Right forelimb (tissue), 1 donor: ENCODE data around the gene C6orf136.
"Not testable (repeated sequence)": the region's sequence is repeated elsewhere in the genome, so short reads cannot be mapped to it uniquely, and the experiment has no call there.

Experiments used
- DNase-seq: peaks from one replicate; pipeline ENCODE4 v3.0.0-alpha.2; 2018

C6orf136 gene

DNA sequence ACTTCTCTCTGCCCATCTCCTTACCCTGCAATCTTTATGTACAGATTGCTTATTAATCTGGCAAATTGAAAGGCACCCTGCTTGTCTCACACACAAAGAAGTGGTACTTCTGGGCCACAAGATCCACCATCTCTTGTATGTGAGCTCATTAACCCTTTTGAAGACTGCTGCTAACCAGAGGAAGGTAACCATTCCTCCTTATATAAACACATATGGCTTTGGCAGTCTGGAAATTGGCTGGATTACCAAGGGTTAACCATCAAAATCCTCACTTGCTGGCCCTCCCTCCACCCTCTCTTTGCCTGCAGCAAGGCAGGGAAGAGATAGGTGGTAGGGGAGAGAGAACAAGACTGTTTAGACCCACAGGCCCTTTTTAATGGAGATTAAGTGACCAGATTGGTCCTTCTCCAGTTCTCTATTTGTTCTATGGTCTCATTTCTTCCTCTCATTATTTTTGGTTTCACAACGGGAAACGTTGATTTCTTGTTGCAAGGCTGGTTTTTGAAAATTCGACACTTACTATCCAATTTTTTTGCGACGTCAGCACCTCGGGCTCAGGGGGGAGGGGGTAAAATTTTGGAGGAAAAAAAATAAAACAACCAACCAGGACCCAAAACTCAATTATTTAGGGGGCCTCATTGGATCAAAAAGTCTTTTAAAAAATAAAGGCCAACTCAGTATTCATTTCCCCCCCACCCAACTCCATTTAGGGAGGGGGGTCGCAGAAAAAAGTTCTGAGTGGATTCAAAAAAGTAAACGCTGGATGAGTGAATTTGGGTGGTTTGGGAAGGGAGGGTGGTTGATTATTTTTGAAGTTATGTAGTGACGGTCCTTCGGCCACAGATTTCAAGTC is 30.7 kb upstream of the C6orf136 start:
- peak; percentile 63 for DNase-seq

DNA sequence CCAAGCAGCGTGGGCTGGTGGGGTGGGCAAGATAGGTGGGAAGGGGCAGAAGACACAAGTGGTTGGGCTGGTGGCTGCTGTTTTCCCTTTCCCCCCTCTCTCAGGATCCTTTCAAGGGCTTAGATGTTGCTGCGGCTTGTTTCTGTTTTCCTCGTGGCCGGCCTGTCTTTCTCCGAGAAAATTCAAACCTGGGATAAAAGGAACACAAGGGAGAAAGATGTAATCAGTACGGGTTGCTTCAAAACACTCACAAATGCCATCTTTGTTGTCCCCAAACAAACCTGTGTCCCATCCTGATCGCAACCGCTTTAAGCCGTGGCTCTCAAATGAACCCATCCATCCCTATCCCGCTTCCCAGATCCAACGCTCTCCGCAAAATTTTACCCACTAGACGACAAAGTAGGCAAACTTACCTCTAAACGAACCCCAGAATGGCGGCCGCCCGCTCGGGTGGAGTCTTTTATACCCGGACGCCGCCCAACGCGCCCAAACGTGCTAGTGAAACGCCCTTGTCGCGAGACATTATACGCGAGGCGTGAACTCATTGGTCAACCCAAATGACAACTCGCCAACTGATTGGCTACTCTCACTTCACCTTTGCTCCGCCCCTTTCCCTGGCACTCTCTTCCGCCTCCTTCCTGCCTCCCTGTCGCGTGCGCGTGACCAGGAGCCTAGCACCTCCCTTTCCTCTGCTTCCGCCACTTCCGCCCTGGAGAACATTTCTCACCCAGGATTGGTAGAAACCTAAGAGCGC is 29.9 kb upstream of the C6orf136 start, which contains the start of gene PPP1R10:
Gene PPP1R10 (minus strand): TSS at position 433 of the 754 bp plus-strand sequence. CDS start 7,299 bp downstream, outside the sequence.
- DNase-seq = peak; percentile 99

DNA sequence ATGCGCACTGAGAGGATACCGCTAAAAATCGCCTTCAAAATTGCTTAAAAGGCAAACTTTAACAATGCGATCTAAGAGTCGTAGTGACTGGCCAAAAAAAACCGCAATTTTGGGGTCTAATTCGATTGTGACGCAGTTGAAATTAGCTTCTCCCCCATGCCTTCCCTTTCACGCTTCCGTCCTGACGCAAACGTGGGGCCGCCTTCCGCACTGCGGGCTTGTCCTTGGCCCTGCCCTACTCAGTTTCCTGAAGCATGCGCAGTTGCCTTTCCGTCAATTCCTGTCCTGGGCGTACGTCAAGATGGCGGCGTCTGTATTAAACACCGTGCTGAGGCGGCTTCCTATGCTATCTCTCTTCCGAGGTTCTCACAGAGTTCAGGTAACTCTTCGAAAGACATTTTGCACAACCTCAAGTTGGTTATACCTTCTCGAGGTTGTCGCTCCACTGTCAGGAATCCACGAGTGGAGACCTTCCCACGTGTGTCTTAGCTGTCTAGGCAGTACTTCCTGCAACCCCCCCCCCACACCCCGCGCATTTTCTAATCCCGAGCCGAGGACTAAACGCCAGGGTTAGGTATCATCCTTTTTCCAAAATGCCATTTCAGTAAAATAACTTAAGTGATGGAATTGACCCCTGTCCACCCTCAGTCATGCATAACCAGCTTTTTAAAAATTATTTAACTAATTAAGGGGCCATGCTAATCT is 29.2 kb upstream of the C6orf136 start, which contains the start of gene MRPS18B:
Gene MRPS18B (plus strand): TSS at position 276 of the 705 bp plus-strand sequence. CDS start 26 bp downstream, at position 302.
- peak; percentile 97 for DNase-seq

DNA sequence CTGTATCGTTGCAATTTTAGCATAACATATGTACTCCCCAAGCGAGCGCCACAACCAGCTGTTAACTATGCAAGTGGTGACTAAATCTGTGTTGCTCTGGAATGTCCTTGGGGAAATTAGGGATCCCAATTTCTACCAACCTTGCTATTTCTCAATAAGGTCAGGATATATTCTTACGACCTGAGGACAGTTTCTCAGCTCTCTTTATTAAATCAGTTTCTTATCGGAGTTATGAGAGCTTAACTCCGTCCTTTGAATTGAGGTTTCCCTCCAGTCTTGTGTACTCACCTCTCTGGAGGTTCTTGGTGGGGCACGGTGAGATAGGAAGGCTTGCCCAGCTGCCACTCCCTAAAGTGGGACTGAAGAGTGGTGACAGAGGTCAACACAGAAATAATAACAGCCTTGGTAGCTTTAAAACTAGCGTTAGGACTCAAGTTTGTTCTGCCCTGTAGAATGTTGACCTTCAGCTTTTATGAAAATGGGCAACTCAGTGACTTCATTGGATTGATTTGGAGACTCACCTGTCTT is 28.6 kb upstream of the C6orf136 start:
- peak; percentile 21 for DNase-seq

DNA sequence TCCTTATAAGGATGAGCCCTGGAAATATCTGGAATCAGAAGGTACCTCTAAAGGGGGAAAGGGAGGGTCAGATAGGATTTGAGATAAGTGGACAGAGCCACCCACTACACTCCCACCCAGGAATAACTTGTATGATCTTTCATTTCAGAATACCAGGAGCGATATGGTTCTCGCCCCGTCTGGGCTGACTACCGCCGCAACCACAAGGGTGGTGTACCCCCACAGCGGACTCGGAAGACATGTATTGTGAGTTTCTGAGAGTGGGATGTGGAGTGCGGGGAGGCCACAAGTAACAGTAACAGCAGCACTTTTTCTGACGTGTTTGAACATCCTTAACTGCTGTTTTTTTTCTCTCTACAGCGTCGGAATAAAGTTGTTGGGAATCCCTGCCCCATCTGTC is 27.4 kb upstream of the C6orf136 start:
- DNase-seq = no peak

DNA sequence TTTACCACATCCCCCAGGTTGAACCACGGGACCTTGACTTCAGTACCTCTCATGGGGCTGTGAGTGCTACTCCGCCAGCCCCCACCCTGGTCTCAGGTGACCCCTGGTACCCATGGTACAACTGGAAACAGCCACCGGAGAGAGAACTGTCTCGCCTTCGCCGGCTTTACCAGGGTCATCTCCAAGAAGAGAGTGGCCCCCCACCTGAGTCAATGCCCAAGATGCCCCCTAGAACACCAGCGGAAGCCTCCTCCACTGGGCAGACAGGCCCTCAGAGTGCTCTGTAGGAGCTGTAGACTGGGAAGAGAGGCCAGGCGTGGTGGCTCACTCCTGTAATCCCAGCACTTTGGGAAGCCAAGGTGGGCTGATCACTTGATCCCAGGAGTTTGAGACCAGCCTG is 21.4 kb upstream of the C6orf136 start:
- no peak for DNase-seq

DNA sequence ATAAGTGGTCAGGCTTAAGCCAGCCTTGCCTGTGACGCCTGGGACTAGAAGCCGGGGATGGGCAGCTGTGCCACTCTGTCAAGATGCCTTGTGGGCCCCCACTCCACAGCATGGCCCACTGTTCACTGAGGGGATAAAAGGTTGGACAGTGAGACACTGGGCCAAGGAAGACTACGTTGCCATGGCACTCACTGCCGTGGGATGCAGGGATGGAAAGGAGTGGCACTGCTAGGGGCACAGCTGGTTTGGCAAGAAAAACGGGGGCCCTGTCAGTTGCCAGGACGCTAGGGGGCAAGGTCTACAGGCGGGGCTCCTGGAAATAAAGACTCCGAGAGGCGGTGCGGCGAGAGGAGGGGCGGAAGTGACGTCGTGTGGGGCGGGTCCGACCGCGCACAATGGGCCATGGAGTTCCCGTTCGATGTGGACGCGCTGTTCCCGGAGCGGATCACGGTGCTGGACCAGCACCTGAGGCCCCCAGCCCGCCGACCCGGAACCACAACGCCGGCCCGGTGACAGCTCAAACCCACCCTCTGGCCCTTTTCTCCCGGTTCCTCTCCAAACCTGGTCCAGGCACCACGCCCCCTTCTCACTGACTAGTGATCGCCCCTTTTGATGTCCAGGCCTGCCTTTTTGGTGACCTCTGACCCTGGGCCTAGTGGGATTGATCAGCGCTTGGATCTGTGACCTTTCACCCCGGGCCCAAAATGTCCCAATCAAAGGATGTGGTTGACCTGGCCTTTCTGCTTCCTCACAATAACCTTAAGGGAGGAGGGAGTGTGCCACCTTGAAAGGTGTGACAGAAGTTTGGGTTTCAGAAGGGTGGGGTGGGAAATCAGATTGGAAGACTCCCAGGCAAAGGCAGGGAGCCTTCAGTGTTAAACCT is 20.2 kb upstream of the C6orf136 start, which contains the start of gene ATAT1:
Gene ATAT1 (plus strand): TSS at position 391 of the 883 bp plus-strand sequence.
- peak; percentile 92 for DNase-seq

DNA sequence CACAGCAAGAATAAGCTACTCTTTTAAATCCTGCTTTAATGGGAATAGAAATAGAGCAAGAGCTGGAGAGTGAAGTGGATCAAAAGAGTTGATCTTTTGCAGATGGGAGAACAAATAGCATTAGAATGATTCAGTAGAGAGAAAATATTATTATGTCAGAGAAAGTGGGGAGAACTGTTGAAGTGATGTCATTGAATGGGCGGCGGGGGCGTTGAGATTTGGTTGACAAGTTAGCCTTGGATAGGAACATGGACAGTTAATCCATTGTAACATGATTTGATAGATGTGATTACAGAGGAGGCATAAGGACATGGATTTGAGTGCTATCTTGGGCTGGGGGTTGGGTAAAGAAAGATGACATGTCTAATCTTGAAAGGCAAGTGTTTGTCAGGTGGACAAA is 11.1 kb upstream of the C6orf136 start:
- no peak for DNase-seq

DNA sequence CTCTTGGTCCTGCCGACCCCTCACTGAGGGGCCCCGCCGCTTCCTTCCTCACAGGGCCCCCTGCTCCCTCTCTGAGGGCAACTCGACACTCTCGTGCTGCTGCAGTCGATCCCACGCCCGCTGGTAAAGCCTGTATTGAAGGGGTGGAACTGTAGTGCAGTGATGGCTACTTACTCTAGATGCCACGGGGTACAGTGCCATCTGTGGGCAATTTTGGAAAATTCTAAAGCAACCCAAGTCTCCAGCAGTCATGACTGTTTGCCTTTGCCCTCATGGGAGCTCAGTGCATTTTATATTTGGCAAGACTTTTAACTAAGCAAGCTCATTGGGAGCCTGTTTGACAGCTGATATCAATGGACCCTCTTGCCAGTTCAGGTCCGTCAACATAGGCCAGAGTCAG is 6.5 kb upstream of the C6orf136 start:
- no peak for DNase-seq

DNA sequence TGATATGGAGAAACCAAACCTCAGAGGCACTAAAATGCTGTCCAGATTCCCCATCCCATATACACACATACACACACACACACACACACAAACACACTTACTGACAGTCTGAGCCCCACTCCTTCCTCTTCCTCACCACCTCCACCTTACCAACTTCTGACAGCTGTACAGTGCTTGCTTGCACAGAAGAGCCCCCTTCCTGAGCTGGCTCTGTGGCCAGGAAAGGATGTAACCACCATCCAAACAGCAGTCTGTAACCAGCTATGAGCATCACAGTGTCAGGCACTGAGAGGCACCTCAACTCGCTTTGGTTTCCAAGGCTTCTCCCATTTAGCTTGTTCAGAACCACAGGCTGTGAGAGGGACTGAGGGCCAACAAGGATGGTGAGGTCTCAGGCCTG is 5.9 kb upstream of the C6orf136 start:
- DNase-seq = no peak

DNA sequence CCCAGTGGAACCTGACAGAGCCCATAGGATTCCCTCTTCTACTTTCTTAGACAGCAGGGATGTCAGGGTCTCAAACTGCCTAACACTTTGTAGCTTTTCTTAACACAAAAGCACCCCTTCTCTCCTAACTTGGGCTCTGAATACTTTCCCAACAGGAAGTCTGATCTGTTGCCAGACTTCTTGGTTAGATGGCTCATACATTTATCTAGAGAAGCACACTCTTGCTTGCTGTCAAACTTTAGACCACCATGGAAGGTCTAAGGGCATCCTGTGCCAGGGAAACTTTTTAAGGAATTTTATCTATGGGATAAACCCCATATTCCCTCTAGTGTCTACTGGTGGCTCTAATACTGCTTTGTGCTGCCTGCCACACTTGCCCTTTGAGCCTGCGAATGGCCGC is 3.3 kb upstream of the C6orf136 start:
- DNase-seq = no peak

DNA sequence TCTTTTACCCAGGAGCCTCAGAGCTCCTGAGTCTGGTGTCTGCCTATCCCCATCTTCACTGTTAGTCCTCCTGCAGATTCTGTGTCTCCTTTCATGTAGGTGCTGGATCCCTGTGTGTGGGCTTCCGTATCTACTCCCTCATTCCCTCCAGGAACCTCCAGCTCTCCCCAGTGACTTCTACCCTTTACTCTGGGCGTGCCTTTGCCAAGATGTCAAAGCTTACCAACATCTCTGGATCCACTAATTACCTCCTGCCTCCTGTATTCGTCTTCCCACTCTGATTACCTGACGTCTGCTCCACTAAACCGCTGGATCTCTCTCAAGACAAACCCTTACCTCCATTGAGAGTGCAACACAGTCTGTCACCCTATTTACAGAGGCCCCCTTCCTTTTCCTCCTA is 2.2 kb upstream of the C6orf136 start:
- no peak for DNase-seq

DNA sequence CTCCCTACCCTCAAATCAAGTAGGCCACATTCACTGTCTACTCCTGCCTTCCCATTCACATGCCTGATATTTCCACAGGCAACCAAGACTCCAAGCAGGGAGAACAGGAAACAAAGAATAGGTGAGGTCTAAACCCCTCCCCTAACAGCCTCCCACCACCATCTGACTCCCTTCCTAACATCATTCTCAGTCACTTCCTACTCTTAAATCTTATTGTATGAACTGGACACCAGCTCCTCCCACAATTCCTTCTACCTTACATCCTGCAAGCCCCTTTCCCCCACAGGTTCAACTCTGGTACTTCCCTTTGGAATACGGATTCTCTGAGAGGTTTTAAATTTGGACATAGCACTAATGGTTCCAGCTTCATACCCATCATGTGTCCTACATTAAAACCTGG is 944 bp upstream of the C6orf136 start:
- no peak for DNase-seq

DNA sequence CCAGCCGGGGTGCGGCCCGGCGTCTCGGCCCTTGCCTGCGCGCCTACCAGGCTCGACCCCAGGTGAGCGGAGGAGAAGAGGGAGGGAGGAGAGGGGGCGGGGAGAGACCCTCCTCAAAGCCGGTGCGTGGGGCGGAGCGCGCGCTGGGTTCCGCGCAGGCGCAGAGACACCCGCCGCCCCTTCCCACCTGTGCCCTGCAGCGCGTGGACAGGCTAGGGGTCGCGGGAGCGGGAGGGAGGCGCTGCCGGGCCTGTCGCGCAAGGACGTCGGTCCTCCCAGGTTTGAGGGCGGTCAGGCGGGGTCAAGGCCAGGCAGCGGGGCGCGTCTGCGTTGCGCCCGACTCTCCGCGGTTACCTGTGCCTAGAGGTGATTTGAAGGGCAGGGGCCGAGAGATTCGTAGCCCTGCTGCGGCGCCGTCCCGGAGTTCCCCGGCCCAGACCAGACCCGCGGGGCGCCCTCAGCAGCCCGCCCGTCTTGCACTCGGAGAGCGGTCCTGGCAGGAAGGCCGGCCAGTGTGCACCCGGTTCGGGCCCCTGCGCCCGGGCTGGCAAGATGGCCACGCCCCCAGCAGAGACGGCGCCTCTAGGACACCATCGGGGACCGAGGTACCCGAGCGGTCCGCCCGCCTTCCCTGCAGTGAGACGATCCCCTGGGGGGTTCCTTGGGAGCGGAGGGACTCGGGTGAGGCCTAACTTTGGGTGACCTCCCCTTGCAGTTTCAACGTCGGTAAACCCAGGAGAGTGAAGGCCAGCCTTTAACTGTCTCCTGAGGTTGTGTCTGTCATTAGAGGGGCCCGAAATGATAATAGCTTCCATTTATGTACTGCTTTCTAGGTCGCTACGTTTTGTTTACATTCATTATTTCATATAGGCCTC is 546 bp downstream of the C6orf136 start:
- DNase-seq = peak; percentile 71

DNA sequence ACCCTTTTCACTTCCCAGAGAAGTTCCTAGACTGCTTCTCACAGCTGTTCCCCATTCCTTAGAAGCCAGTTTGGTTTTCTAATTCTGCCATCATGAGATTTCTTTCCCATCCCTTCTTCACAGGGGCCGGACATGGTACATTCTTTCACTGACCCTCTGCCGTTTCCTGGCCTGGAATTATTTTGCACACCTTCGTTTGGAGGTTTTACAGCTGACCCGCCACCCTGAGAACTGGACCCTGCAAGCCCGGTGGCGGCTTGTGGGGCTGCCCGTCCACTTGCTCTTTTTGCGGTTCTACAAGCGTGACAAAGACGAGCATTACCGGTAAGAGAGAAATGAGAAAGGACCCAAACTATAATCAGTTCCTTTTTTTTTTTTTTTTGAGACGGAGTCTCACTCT is 4.2 kb downstream of the C6orf136 start:
- DNase-seq = no peak

DNA sequence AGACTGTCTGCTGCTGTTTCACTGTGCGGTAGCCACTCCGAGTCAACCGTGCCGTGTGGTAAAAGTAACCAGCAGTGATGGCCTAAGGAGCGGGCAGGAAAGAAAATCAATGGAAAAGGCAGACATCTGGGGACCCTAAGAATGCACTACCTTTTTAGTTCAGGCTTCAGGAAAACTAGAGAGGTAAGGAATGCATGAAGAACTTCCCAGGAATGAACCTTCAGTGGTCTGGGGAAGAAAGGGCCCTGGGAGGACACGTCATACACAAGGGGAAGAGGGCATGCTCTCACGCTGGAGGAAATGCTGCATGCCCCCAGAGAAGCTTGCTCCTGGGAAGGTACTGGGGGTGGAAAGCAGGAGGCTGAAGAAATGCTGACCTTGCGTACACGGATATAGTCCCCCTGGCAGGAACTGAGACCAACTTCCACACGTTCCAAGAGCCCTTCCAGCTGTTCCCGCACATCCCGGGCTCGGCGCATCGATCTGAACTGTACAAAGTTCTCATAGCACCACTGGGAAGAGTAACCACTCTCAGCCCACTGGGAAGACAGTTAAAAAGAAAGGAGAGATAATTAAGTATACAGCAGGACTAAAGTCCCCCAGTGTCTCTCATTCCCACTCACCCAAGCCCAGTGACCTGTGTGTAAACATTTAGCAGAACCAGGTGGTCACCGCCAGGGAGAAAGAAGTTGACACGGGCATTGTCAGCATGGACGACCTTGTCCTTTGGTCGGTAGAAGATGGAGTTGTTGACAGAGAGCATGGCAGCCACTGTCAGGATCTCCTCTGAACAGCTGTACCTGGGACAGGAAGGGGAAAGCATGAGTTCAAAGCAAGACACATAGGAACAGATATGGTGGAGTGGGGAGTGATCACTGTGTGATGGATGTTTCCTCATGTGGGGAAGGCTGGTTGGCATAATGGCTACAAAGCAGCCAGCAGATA is 8.1 kb downstream of the C6orf136 start:
- DNase-seq = no peak

DNA sequence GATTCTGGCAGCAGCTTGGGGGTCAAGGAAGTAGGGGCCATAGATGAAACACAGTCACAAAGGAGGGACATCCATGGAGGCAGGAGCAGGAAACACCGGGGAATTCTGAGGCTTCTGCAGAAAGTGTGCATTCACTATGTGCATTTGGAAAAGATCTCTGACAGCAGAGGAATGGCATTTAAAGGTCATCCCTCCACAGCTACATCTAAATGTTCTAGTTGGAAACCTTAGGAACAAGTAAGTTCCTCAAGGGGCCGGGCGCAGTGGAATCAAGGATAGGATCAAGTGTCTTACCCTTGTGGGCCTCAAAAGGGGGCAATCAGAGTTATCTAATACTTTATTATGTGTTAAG is 8.8 kb downstream of the C6orf136 start:
- no peak for DNase-seq

DNA sequence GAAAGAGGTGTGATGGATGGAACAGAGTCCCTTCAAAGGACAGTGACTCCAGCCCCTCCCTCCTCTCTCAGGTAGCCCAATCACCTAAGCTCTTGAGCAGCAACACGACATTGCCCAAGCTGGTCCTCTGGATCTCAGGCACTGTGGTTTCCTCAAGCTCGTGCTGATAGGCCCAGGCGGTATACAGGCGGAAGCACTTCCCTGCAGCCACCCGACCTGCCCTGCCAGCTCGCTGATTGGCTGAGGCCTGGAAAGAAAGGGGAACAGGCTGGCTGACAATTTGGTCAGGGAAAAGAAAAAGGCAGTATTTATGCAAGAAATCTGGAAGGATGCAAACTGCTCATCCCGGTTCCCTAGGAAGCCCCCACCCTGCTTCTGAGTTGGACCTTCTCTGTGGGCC is 9.6 kb downstream of the C6orf136 start:
- DNase-seq = no peak

DNA sequence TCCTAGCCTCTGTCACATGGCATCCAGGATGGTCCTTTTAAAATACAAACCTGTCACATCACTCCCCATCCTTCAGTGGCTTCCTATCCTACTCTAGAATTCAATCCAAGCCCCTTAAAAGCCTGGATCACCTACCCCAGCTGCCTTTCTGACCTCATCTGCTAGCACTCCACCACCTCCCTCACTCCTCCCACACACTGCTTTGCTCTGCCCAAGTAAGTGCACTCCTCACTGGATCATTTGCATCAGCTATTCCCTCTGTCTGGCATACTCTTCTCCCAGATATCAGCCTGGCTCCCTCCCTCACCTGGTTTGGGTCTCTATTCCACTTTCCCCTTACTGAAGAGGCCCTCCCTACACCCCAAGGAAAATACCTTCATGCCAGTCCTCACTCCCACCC is 10.5 kb downstream of the C6orf136 start:
- DNase-seq = no peak

DNA sequence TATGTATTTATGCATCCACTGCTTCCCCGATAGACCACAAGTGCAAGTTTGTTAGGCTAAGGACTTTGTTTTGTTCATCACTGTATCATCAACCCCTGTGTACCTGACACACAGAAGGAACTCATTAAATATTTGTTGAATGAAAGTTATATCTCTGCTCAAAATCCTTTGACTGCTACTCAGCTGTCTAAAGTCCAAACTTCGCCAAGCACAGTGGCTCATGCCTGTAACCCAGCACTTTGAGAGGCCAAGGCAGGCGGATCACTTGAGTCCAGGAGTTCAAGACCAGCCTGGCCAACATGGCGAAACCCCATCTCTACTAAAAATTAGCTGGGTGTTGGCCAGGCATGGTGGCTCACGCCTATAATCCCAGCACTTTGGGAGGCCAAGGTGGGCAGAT is 11.0 kb downstream of the C6orf136 start:
- DNase-seq = not testable (repeated sequence)
